B cell (primary cell): Measurements from ENCODE around the gene EEPD1.

Experiments used
- CTCF ChIP-seq: fragments of 200-600 bp; IDR thresholded peaks from one replicate; pipeline ENCODE4 v1.8.0; 2022; ENCODE audit warnings: antibody characterized with exemption, mild to moderate bottlenecking
- EZH2 ChIP-seq: IDR thresholded peaks from 2 replicates; pipeline ENCODE4 v1.6.1; 2012; ENCODE audit warnings: borderline replicate concordance, low read depth, mild to moderate bottlenecking, moderate library complexity, low read length; ENCODE audit not compliant: insufficient read depth, poor library complexity, severe bottlenecking

- no peak for TF ChIP-seq EZH2
- TF ChIP-seq CTCF = no peak
Measured at GRCh38 chr7:36314491-36314890, 161.4 kb downstream of the EEPD1 start.
